GM12874 (cell line): ENCODE results near the gene ADGRG1.

Experiments used
- CTCF ChIP-seq: IDR thresholded peaks from 2 replicates; pipeline ENCODE4 v1.5.1; 2011; ENCODE audit warnings: low read depth, mild to moderate bottlenecking, control low read depth, low read length, moderate library complexity; ENCODE audit not compliant: insufficient read depth

Gene ADGRG1

GRCh38 chr16:57689762-57690558 is 61.5 kb downstream of the ADGRG1 start:
- no peak for TF ChIP-seq CTCF

GRCh38 chr16:57690782-57691471 is 62.5 kb downstream of the ADGRG1 start:
- TF ChIP-seq CTCF: no peak

- TF ChIP-seq CTCF: no peak
These were observed 64.2 kb downstream of the ADGRG1 start for GRCh38 chr16:57692636-57693035.

- TF ChIP-seq CTCF: no peak
These were observed 65.1 kb downstream of the ADGRG1 start for GRCh38 chr16:57693550-57693949.

- no peak for TF ChIP-seq CTCF
These were observed 65.8 kb downstream of the ADGRG1 start for GRCh38 chr16:57694231-57694724.

- no peak for TF ChIP-seq CTCF
These were observed 66.6 kb downstream of the ADGRG1 start, which contains the start of gene DRC7 for GRCh38 chr16:57694725-57695679. Gene DRC7, plus strand, starts transcription at chr16:57694806. Its CDS starts 3,144 bp downstream, at chr16:57697950.
